SH-SY5Y (cell line): ENCODE measurements around the gene PROK2.

ENCODE experiments used
- GATA2 ChIP-seq: IDR thresholded peaks from 2 replicates; pipeline ENCODE4 v1.6.1; 2011; ENCODE audit warnings: mild to moderate bottlenecking, low read depth, low read length
- GATA3 ChIP-seq: IDR thresholded peaks from 2 replicates; pipeline ENCODE4 v1.6.1; 2011; ENCODE audit warnings: low read depth, mild to moderate bottlenecking, low read length, moderate library complexity

- no peak for TF ChIP-seq GATA2
- no peak for TF ChIP-seq GATA3
Observed at GRCh38 chr3:71784914-71785531, at the start of gene PROK2.
